Stimulated activated CD4-positive, alpha-beta T cell treated with anti-CD3 and anti-CD28 coated beads, Interleukin-1b, Interleukin-23, amount 100 ng/mL, for 1 hour (primary cell): ENCODE measurements around the gene SYAP1.
"Not testable (repeated sequence)": the region's sequence is repeated elsewhere in the genome, so short reads cannot be mapped to it uniquely, and the experiment has no call there.

Experiments
- DNase-seq, 2 donors: peaks; one replicate each; pipeline ENCODE4 v3.0.0-alpha.2; 2020; ENCODE audit warnings: low read depth in 2 of 2

SYAP1 gene

DNA sequence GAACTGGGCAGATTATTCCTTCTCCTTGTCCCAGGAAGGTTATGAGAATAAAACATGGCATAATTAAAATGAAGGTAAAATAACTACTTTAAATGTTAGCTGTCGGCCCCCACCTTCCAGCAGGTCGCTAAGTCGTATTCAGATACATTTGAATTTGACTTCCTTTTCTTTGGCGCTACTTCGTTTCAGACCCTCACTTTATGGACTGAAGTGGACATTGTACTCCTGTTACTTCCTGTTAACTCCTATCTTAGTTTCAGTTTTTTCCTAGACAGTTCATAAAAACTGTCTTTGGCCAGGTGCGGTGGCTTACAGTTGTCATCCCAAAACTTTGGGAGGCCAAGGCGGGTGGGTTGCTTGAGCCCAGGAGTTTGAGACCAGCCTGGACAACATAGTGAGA lies 5.7 kb downstream of the SYAP1 start:
- no peak for DNase-seq

DNA sequence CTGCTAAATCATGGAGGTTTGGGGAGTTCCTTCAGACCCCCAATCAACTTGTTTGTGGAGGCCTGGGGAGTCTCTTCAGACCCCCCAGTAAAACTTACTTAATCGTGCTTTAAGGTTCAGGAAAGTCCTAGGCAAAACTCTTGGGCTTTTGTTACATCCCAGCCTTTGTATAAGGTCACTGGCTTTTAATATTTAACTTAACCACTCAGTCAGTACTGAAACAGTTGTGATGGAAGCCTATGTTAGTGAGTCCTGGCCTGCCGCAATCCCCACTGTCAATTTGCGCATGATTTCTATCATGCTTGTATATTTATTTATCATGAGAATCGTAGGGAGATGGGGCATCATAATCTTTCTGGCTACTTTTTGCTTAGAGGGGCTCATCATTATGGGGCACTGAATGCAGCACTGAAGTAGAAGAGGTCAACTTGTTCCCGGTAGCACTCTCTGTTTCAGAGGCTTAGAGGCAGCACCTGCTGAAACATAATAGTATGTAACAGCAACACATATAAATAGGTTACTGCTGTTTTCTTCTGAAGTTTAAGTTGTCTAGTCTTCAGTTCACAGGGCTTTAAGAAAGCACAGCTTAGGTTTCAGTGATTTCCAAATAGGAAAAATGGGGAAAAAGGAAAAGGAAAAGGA lies 7.1 kb downstream of the SYAP1 start:
- DNase-seq, result not testable (repeated sequence)

DNA sequence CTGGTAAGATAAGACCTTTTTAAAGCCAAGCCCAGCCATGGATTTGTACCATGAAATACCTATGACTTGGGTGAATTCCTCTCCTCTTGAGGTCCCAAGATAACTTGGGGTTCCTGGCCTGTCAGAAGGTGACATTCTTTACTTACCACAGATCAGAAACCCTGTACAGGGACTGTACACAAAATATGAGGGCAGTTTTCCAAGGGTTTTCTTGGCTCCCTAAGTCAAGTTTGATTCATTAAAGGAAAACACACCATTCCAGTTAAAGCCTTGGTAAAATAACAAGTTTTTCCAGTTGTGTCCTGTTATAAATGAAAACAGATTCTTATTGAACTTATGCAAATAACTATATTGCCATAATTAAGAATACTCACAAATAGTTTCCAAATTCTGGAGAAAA lies 8.2 kb downstream of the SYAP1 start:
- no peak for DNase-seq

DNA sequence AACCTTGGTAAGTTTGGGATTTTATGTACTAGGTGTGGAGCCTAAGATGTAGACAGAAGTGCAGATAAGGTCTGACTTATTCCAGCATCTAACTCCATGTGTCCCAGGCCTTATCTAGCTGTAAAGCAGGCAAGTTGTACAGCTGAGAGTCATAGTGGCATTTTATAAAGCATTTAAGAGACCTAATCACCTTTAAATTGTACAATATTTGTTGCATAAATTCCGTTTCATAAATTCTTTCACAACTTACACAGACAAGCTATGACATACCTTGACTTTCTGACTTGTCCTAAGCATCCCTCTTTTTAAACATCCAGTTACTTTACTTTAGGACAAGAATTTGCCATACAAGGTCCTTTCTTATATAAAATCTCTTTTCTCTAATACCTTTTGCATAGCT lies 11.0 kb downstream of the SYAP1 start:
- DNase-seq, result no peak

DNA sequence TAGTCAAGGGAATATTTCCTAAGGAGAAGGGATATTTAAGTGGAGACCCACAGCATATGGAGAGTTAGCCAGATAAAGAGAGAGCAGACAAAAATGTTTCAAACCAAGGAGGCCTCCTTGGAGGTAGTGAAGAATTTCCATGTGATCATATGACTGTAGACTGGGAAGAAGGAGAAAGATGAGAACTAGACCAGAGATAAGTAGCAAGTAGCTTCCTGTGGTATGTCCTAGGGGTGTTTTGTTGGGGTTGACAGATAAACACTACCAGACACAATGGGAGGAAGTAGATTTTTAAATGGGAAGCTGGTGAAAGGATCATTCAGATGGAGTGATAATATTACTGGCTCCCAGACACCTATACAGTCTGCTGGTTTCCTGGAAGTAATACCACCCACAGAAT lies 13.6 kb downstream of the SYAP1 start:
- no peak for DNase-seq

DNA sequence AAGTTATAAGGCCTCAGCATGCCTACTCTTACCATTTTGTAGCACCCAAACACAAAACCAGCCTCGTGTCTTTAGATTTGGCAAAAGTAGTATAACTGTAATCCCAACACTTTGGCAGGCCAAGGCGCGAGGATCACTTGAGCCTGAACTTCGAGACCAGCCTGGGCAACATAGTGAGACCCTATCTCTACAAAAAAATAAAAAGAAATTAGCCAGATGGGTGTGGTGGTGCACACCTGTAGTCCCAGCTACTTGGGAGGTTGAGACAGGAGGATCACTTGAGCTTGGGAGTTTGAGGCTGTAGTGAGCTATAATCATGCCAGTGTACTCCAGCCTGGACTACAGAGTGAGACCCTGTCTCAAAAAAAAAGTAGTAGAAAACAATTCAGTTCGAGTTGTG lies 17.6 kb downstream of the SYAP1 start:
- no peak for DNase-seq

DNA sequence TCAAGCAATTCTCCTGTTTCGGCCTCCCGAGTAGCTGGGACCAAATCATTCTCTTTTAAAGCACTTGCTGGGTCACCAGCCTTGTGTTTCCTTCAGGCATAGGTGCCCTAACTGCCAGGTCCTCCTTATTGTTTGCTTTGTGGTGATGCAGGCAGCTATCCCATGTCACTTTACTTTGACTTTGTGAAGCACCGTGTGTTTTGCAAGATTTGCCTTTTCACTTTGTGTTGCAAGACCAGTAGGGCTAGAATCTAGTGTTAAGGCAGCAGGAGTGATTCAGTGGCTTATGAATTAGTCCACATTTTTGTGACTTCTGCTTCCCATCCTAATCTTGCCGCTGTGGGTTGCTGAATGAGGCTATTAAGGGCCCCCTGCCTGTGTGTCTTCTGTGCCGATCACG lies 20.2 kb downstream of the SYAP1 start:
- no peak for DNase-seq

DNA sequence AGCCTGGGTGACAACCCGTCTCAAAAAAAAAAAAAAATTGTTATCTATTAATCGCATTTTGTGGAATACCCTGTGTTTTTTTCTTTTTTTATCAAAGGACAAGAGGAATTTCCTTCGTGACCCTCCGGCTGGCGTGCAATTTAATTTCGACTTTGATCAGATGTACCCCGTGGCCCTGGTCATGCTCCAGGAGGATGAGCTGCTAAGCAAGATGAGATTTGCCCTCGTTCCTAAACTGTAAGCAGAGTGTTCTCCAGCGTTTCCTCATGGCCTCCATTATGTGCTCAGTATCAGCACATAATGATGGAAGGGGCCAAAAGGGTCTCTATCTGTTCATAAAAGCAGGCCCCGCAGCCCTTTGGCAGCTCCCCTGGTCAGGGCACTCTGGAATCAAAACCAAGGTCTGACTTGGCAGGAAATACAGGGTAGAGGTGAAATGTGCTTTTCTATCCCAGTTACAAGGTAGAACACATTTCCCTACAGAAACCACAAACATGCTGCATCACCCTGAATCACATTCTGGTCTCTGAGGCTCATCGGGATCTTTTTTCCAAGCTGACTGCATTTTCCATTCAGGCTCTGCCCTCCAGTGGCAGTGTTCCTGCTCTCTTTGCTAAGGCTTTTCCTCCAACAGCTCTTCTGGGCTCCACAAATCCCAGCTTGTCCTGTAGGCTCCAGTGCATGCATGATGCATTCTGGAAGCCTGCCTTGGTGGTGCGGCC lies 24.4 kb downstream of the SYAP1 start:
- DNase-seq, result no peak

DNA sequence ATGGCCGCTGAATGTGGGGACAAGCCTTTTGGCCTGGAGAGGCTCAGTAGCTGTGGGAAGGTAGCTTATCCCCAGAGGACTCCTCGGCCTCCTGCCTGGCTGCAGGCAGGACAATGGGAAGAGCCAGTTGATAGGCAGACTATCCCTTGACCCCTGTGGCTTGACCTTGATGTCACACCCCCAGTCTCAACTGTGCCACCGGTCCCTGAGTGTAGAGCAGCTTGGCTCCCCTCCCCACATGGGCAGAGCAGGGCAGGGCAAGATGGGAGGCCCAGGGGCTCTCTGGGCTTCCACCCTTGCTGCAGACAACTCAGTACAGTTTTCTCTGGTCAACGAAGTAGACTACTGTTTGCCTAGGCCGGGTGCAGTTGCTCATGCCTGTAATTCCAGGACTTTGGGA lies 25.7 kb downstream of the SYAP1 start:
- DNase-seq, result no peak

DNA sequence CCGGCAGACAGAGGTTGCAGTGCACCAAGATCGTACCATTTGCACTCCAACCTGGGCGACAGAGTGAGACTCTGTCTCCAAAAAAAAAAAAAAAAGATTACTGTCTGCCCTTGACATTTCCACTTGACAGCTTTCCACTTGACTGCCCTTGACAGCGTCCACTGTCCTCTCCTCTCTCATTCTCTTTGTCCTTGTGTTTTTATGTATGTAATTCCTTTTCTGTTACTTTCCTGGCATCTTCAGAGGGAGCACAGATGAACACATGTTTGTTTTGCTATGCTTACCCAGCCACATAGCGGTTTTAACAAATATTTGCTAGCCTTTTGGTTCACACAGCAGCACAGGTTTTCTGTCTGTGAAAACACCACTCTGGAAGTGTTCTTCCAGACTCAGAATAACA lies 26.2 kb downstream of the SYAP1 start:
- DNase-seq, result no peak

DNA sequence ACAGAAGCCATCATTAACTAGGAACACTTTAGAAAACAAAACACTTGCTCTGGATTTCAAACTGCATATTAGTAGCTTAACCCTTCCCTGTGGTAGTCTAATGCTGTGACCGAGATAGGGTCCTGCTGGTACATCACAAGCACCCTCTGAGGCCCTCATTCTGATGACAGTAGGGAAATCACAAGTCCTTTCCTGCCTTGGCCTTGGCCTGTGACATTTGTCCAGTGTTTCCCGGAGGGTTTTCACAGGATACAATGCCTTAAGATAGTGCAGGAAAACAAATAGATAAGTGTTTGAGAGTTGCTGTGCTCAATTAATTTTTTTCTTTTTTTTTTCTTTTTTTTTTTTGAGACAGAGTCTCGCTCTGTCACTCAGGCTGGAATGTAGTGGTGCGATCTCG lies 29.0 kb downstream of the SYAP1 start:
- no peak for DNase-seq

DNA sequence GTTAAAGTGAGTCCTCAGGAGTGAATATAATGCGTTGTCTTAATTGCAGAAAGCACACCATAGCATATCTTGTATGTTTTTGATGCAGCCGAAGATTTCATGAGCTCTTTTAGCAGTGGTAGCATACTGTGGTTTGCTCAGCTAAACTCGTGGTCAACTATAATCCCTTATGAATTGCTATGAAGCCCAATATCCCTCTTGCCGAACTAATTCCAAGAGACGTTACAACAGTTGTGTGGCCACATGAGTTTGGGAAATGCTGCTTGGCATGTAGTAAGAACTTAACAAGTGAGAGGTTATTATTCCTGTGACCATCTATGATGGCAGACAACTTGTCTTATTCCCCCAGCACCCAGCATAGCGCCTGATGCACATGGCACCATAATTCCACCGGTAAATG lies 30.7 kb downstream of the SYAP1 start:
- no peak for DNase-seq

DNA sequence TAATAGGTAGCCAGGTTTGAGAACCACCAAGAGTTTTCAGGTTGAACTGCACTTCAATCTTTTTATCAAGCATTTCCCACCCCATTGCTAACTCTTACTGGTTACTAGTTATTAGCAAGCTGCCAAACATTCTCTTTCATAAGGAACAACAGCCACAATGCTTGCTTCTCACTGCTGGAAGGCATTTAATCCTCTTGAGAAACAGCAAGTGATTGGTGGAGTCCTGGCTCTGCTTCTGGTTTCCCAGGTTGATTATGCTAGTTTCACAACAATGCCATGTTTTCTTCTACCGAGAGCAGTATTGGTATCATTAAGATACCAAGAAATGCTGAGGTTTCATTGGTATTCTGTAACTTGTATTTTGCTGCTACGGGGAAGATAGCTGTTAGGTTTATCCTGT lies 34.6 kb downstream of the SYAP1 start:
- DNase-seq, result no peak

DNA sequence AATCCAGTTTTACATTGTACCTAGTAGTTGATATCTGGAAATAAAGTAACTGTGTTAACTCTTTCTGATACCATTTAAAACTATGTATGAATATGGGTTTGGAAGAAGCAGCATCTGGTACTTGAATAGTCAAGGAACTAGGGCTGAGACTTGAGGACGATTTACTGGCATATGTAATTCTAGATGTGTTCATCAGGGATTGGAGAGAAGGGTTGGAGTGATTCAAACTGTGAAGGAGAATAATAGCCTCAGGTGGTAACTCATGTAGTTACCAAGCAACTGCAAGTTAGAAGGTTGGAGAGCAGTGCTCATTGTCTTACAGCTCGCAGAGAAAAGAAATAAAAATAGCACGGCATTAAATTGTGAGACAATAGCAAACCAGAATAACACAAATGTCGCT lies 37.3 kb downstream of the SYAP1 start:
- no peak for DNase-seq

DNA sequence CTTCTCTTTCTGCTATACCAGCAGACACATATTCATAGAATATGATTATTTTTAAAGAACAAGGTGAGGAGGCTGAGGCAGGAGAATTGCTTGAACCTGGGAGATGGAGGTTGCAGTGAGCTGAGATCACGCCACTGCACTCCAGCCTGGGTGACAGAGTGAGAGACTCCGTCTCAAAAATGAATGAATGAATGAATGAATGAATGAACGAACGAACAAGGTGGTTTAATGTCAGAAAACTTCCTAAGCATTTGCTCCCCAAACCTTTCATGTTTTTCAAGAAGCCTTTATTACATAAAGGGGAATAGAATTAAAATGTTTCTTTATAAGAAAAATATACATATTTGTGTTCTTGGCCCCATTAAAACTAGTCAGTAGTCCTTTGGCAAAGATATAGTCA lies 42.1 kb downstream of the SYAP1 start:
- not testable (repeated sequence) for DNase-seq

DNA sequence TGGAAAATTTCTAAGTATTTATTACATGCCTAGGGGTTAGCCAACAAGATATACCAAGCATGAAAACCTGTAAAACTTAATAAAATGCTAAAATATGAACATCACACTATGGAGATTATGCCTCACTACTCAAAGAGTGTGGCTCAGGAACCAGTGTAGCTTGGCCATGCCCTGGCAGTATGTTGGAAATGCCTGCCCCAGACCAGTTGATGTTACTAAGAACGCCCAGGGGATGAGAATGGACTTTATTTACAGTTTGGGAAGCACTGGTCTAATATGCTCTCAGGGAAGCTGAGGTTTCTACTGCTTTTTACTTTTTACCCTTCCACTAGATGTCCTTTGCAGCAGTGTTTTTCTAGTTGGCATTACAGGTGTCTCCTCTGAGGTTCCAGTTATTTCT lies 43.2 kb downstream of the SYAP1 start:
- DNase-seq, result no peak

DNA sequence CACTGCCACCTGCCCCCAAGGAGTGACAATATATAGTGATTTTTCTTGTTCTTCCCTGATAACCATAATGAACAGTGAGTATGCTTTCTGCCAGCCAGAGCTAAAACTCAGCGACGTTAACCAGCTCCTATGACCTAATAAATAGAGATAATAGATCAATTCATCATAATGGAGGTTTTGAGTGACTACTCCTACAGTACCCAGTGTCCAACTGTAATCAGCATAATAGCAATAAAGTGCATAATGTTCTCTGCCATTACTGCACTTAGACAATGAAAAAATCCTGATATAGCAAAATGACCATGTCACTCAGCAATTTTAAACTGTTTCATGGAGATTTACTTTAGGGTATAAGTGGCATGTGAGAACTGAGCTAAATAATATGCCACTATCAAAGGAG lies 46.2 kb downstream of the SYAP1 start:
- DNase-seq, result no peak

DNA sequence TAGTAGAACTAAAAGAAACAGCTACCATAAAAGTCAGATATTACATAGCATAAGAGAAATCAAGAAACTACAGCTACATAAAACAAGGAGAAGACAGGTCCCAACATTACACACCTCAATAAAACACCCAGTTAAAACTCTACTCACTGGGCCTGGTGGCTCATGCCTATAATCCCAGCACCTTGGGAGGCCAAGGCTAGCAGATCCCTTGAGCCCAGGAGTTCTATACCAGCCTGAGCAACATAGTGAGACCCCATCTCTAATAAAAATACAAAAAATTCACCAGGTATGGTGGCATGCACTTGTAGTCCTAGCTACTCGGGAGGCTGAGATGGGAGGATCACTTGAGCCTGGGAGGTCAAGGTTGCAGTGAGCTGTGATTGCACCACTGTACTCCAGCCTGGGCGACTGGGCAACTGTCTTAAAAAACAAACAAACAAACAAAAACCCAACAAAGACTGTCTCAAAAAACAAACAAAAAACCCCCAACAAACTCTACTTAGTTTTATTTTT lies 51.6 kb downstream of the SYAP1 start:
- DNase-seq, result no peak

DNA sequence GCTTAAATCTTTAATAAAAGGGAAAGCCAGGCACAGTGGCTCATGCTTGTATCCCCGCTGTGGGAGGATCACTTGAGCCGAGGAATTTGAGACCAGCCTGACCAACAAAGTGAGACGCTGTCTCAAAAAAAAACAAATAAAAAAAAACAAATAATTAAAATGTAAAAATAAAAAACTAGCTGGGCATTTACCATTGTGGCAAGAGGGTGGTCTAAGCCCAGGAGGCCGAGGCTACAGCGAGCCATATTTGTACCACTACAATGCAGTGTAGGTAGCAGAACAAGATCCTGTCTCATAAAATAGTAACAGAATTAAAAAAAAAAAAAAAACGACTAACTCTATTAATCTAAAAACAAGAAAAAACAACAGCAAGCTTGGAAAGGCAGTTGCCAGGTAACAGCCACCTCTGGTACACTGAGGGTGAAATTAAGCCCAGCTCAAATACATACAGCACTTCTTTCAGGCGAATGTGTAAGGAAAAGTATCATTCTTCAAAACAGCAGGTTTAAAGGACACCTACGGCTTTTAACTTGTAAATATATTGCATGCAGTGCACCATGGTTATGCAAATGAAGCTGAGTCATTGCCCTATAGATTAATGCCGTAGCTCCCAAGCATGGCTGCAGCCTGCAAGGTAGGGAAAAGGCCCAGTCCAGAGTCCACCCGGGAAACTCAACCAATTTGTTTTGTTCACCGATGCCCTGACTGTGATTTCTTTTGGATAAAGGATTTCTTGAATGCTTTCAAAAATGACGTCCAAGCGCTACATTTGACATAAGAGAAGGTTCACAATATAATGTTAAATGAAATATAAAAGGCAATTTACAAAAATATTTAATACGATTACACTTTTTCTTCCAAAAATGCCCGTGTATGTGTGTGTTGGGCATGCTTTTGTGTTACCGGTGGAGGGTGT lies 52.3 kb downstream of the SYAP1 start:
- no peak for DNase-seq

DNA sequence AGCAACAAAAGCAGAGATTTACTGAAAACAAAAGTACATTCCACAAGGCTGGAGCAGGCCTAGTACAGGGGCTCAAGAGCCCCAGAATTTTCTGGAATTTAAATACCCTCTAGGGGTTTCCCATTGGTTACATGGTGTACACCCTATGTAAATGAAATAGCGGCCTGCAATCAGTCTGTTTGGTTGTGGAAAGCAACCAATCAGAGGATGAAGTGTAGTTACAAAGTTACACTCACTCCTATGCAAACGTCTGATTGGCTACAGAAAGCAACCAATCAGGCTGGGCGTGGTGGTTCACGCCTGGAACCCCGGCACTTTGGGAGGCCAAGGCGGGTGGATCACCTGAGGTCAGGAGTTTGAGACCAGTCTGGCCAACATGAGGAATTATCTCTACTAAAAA lies 53.0 kb downstream of the SYAP1 start:
- DNase-seq, result no peak

DNA sequence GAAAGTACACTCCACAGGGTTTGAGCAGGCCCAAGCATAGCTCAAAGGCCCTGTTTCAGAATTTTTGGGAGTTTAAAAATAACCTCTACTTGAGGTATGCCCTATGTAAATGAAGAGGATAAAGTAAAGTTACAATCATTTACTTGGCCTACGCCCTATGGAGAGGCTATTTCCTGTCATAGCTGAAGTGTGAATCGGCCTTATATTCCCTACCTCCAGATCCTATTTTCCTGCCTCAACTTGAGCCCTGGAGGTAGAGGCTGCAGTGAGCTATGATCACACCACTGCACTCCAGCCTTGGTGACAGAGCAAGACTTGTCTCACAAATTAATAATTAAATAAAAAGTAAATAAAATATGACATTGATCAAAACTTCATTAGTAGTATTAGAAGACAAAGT lies 55.3 kb downstream of the SYAP1 start:
- DNase-seq, result no peak

DNA sequence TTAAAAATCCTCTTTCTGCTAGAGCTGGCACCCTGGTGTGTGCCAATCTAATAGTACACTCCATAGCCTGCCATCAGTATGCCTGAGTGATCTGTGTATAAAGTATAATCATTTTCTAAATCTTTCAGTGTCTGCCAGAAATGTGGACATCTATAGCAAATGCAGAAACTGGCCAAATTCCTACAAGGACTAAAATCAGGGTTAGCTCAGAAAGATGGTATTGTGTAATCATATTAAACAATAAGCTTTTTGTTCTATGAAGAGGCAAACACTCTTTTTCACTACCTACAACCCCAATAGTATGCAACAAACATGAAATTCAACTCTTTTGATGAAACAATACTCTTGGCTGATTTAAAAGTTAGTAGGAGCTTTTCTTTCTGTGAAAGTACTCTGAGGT lies 59.1 kb downstream of the SYAP1 start:
- no peak for DNase-seq

DNA sequence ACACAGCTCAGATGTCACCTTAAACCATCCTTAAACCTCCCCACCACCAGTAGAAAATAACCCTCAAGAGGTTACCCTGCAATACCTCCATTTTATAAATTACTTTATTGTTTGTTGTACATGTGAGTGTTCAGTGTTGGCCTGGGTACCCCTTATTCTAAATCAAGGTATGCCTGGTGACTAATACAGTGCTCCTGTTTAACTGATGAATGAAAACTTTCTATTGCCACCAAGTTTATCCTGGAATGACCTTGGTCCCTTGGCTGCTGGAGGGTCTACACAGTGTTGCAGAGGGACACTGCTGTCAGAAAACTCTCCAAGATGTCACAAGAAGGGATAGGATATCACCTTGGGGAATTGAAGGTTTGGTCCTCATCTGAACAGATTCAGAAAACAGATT lies 59.6 kb downstream of the SYAP1 start:
- no peak for DNase-seq
